Activated CD4-positive, alpha-beta T cell treated with anti-CD3 and anti-CD28 coated beads, Interleukin-2, amount 50 U/mL, for 48 hours (primary cell): ENCODE data around the gene SLC10A3.

Source experiments
- DNase-seq, 2 experiments: peaks; one replicate each; pipeline ENCODE4 v3.0.0-alpha.2; 2020

SLC10A3 gene

GRCh38 chrX:154463611-154464220 lies 26.7 kb downstream of the SLC10A3 start:
- no peak for DNase-seq

DNA sequence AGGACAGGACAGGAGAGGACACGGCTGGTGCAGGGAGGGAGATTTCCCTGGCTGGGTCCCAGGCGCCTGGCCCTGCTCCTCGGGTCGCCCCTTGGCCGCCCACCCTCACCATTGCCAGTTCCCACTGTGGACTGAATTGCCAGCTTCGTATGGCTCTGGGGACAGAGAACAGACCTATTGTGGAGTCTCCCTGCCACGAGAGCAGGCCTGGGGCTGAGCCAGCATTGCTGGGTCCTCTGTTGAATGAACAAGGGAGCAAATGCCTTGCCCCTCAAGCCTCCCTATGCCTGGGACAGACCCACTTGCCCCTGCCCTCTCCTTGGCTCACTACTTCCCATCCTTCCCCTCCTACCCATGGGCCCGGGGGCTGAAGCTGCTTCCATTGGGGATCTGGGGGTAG lies 28.0 kb downstream of the SLC10A3 start:
- no peak for DNase-seq

DNA sequence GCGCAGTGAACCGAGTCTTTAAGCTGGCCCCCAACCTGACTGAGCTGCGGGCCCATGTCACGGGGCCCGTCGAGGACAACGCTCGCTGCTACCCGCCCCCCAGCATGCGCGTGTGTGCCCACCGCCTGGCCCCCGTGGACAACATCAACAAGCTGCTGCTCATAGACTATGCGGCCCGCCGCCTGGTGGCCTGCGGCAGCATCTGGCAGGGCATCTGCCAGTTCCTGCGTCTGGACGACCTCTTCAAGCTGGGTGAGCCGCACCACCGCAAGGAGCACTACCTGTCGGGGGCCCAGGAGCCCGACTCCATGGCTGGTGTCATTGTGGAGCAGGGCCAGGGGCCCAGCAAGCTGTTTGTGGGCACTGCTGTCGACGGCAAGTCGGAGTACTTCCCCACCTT lies 30.1 kb downstream of the SLC10A3 start:
- DNase-seq = no peak

DNA sequence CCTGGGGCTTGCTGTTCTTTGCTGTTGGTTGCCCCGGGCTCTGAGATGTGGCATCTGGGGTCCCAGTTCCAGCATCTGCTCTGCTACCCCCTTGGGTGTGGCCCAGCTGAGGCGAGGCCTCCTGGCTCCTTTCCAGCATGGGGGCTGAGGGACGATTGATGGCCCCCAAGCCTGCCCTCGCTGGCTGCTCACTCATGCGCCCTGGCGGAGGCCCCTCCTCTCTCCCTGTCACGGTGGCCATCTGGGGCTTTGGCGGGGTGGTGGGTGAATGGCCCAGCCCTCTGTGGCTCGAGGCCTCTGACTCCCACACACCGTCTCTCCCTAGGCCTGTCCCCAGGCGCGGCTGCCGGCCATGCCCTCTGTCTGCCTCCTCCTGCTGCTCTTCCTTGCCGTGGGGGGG lies 30.6 kb downstream of the SLC10A3 start:
- no peak for DNase-seq

DNA sequence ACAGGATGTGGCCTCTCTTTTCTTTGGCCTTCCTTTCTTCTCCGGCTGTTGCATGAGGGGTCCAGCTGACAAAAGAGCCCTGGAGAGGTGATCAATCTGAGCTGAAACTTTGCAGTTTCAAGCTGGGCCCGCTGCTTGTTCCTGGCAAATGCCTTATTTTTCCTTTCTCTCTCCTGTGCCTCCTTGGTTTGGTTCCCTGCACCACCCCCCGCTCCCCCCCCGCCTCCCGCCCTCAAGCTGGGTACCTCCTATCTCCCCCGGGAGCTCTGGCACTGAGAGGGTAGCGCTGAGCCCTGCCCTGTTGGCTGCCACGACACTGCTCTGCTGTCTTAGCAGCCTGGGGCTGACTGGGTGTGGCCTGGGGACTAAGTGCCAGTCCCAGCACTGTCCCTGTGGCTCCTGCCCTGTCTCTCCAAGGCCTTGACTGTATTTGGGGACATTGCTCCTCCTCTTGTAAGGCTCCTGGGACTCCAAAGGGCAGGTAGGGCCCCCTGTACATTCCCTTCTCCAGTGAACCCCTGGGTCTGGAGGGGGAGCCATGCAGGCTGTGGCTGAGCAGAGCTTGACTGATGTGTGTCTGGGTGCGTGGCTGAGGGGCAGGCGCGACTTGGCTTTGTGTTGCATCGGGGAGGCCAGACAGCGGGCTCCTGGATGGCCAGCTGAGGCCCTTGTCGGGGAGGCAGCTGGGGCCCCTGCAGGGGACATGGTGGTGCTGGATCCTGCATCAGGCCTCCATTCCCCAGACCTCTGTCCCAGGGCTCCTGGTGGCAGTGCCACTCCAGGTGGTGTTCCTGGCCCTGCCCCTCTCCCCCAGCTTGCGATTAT lies 31.3 kb downstream of the SLC10A3 start:
- peak in 1 of 2 experiments; percentile 19 for DNase-seq

GRCh38 chrX:154458116-154458953 lies 32.1 kb downstream of the SLC10A3 start, which contains the start of gene PLXNA3:
TSS of gene PLXNA3 (plus strand) at chrX:154458281. CDS start at chrX:154460184, 1,903 bp downstream.
- peak; percentile 54 to 58 for DNase-seq

DNA sequence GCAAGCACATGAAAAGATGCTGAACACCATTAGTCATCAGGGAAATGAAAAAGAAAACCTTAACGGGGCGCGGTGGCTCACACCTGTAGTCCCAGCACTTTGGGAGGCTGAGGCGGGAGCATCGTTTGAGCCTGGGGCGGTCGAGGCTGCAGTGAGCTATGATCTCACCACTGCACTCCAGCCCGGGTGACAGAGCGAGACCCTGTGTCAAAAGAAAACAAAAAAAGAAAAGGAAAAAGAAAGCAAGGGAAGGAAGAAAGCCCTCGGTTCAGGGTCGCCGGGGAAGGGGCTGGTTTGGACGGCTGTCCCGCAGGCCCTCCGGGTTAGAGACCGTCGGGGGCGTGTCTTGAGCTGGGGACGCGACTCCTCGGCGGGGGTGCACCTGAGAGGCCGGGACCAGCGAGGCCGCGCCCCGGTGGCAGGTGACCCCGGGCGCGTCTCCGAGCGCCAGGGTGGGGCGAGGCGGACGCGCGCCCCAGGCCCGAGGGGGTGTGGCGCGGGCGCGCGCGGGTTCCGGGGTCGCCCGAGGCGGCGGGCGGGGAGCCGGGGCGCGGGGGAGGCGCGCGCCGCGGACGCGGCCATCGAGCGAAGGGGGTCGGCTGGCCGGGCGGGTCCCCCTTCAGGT lies 32.8 kb downstream of the SLC10A3 start:
- peak; percentile 44 to 45 for DNase-seq

GRCh38 chrX:154452823-154453222 lies 37.6 kb downstream of the SLC10A3 start:
- DNase-seq = no peak

- no peak for DNase-seq
Observed at GRCh38 chrX:154450312-154450711, 40.1 kb downstream of the SLC10A3 start.

DNA sequence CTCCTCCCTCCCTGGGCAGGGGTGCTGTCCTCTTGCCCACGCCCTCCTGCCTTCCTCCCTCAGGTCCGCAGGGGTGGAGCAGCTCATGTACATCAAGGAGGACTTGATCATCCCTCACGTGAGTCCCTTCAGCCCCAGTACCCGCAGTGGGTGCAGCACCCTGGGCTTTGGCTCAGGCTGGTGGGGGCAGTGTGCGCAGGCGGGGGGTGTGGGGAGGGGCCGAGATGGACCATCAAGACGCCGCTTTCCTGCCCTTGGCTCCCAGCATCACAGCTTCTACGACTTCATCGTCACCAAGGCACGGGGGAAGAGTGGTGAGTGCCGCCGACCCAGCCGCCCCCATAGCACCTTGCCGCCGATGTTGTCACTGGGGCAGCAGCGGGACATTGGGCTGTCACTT lies 40.8 kb downstream of the SLC10A3 start:
- no peak for DNase-seq

DNA sequence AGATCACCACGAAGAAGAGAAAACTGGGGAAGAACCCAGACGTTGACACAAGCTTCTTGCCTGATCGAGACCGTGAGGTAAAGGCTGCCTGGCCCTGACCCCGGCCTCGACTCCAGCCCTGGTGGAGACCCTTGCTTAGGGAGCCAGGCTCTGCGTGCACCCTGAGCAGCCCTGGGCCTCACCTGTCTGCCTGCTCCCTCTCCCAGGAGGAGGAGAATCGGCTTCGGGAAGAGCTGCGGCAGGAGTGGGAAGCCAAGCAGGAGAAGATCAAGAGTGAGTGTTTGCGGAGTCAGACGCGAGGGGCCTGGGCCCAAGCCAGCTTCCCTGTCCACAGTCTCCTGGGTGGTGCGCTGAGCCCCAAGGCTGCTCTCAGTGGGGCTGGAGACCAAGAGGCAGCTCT lies 41.9 kb downstream of the SLC10A3 start:
- DNase-seq = no peak

- DNase-seq = no peak
Observed at GRCh38 chrX:154446430-154446829, 44.0 kb downstream of the SLC10A3 start.

- DNase-seq = no peak
Observed at GRCh38 chrX:154445776-154446175, 44.7 kb downstream of the SLC10A3 start.

- DNase-seq = no peak
Observed at GRCh38 chrX:154444755-154445246, 45.6 kb downstream of the SLC10A3 start.

DNA sequence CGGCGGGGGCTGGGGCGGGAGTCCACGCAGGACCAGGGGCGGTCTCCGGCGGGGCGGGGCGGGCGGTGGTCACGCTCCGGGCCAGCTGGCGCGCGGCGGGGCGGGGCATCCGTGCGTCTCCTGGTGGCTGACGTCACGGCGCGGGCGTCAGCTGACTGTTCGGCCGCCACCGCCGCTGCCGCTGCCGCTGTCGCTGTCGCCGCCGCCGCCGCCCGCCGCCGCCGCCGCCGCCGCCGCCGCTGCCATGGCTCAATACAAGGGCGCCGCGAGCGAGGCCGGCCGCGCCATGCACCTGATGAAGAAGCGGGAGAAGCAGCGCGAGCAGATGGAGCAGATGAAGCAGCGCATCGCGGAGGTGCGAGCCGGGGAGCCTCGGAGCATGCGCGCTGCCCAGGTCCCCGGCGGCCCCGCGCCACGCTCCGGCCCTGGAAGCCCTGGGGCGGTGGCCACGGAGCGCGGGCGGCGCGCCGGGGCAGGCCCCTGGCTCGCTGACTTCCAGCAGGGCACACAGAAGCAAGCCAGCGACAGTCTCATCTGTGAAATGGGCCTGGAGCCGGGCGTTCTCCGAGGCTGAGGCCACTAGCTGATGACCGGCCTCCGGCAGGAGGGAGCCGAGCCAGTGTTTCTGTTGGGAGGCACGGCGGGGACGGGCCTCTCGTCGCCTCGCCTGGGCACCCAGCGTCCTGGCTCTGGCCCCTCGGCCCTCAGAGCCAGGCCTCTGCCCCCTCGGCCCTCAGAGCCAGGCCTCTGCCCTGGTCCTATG lies 46.3 kb downstream of the SLC10A3 start, which contains the start of gene FAM50A:
Gene FAM50A, plus strand, starts transcription at position 150 of the 763 bp plus-strand sequence. Its CDS starts 95 bp downstream, at position 245.
- DNase-seq = peak; percentile 70 to 79

DNA sequence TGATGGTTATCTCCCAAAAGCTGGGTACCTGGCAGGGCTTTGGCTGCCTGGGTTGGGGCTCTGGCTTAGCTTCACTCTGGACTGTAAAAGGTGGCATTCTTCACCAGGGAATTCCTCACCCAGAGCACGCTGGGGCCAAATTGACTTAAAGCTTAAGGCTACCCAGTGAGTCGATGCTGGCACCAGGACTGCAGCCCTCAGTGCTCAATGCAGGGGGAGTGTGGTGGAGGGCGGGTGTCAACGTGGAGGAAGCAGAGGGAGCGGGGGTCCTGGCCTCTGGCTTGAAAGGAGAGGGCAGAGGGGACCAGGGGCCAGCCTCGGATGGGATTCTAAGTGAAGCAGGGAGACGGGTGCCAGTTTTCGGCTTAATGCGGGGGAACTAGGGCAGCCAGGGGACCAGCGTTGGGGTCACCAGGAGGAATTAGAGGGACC lies 46.9 kb downstream of the SLC10A3 start:
- DNase-seq = no peak

GRCh38 chrX:154441984-154442707 lies 48.3 kb downstream of the SLC10A3 start:
- DNase-seq = no peak

DNA sequence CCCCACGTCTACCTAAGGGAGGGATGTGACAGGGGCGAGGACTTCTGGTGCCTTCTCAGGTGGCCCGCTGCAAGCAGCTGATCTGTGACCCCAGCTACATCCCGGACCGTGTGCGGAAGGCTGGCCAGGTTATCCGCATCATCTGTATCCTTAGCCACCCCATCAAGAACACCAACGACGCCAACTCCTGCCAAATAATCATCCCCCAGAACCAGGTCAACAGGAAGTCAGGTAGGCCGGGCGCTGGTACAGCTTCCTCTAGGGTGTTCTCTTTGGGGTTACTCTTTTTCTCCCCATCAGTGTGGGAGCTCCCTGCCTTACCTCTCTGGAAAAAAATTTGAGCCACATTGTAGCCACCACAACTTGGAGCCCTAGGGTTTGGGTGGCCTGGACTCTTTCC lies 48.9 kb downstream of the SLC10A3 start:
- no peak for DNase-seq

- no peak for DNase-seq
Observed at GRCh38 chrX:154440623-154441357, 49.6 kb downstream of the SLC10A3 start.

DNA sequence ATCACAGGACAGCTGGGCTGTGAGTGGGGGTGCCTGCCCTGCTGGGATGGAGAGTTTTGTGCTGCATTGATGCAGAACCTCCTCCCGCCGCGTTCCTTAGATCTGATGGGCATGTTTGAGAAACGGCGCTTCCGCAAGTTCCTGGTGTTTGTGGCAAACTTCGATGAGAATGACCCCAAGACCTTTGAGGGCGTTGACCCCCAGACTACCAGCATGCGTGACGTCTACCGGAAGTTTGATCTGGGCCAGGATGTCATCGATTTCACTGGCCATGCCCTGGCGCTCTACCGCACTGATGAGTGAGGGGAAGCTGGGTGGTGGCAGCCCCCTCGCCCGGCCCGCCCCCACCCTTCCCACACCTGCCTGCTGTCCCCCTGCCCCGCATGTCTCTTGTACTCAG lies 50.6 kb downstream of the SLC10A3 start:
- DNase-seq = no peak
